ENCODE data around the gene COX6A1.

Gene COX6A1

DNA sequence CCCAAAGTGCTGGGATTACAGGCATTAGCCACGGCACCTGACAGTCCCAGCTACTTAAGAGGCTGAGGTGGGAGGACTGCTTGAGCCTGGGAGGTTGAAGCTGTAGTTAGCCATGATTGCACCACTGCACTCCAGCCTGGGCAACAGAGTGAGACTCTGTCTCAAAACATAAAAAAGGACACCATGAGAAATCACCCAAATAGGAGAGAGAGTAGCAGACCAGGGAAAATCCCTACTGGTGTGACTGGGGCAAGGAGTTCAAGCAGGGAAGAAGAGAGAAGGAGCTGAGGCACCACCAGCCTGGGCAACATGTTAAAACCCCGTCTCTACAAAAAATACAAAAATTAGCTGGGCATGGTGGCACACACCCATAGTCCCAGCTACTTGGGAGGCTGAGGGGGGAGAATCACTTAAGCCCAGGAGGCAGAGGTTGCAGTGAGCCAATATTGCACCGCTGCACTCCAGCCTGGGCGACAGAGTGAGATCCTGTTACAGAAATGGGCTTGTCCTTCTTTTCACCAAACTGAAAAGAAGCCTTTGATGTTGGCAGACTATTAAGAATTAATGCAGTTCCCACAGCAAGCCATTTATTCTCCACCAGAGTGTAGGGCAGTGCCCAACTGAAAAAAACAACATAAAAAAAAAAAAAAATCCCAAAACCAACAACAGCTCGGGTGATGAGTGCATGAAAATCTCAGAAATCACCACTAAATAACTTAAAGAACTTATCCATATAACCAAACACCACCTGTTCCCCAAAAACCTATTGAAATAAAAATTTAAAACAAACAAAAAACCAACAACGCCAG is 36.1 kb downstream of the COX6A1 start:
- Histone ChIP-seq H3F3A (ENCODE audit: control insufficient read depth, insufficient read depth) (peaks cover 10% of the 10 kb centered on the region; the same call in 1 of the 2 replicates), H3K36me3 (ENCODE audit: control insufficient read depth, low read length) (peaks cover 6% of the 10 kb centered on the region; the same call in 1 of the 2 replicates), H3K27ac (ENCODE audit: low read depth, low read length) (no peak overlapping the region), H3K4me3 (ENCODE audit: low read length) (no peak overlapping the region), H3K9me3 (ENCODE audit: control insufficient read depth, insufficient read depth, low read length) (no peaks in the 10 kb centered on the region), H3K27me3 (ENCODE audit: control insufficient read depth, low read length) (no peaks in the 10 kb centered on the region), H4K20me1 (ENCODE audit: control insufficient read depth, insufficient read depth, low read depth, low read length) (no peaks in the 10 kb centered on the region), H3K79me2 (ENCODE audit: control insufficient read depth, low read length) (peaks cover 60% of the 10 kb centered on the region), H3K4me2 (ENCODE audit: low read length) (no peak overlapping the region), H3K9me2 (replicated peaks; ENCODE audit: control insufficient read depth, low read length) (no peaks in the 10 kb centered on the region), H3K4me1 (ENCODE audit: control insufficient read depth, low read length) (peaks cover 53% of the 10 kb centered on the region)
- TF ChIP-seq, protein P1, sequence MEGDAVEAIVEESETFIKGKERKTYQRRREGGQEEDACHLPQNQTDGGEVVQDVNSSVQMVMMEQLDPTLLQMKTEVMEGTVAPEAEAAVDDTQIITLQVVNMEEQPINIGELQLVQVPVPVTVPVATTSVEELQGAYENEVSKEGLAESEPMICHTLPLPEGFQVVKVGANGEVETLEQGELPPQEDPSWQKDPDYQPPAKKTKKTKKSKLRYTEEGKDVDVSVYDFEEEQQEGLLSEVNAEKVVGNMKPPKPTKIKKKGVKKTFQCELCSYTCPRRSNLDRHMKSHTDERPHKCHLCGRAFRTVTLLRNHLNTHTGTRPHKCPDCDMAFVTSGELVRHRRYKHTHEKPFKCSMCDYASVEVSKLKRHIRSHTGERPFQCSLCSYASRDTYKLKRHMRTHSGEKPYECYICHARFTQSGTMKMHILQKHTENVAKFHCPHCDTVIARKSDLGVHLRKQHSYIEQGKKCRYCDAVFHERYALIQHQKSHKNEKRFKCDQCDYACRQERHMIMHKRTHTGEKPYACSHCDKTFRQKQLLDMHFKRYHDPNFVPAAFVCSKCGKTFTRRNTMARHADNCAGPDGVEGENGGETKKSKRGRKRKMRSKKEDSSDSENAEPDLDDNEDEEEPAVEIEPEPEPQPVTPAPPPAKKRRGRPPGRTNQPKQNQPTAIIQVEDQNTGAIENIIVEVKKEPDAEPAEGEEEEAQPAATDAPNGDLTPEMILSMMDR (IDR thresholded peaks at IDR 0.05; ENCODE audit: low read depth, low read length, poor library complexity, severe bottlenecking) = no peak
- TF ChIP-seq EZH2phosphoT487 (IDR thresholded peaks at IDR 0.05; ENCODE audit: borderline replicate concordance, low read length) = no peak

DNA sequence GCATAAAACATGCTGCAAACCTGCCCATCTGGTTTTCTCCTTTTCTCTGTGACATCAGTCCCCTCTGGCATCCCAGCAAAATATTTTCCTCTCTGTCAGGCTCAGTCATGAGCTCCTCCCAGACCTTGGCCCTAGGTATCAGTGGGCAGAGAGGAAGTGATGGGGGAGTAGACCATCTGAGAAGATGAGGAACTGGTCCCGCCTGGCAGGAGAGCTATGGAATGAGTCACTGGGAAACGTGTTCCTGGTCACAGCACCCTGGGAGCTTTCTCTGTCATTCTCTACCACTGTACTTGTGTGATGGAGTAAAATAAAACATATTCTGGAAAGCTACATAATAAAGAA is 36.7 kb downstream of the COX6A1 start:
- TF ChIP-seq, protein P1 (IDR thresholded peaks at IDR 0.05; ENCODE audit: low read depth, low read length, poor library complexity, severe bottlenecking) = no peak
- TF ChIP-seq EZH2phosphoT487 (IDR thresholded peaks at IDR 0.05; ENCODE audit: borderline replicate concordance, low read length) = no peak
- no peaks in the 10 kb centered on the region for H4K20me1 ChIP-seq (ENCODE audit: control insufficient read depth, insufficient read depth, low read depth, low read length)
- H3K4me3 ChIP-seq (ENCODE audit: low read length) = no peak overlapping the region
- peaks cover 13% of the 10 kb centered on the region for H3F3A ChIP-seq (ENCODE audit: control insufficient read depth, insufficient read depth)
- no peak overlapping the region for H3K27ac ChIP-seq (ENCODE audit: low read depth, low read length)
- H3K9me2 ChIP-seq (replicated peaks; ENCODE audit: control insufficient read depth, low read length) = no peaks in the 10 kb centered on the region
- H3K4me2 ChIP-seq (ENCODE audit: low read length) = no peak overlapping the region
- H3K9me3 ChIP-seq (ENCODE audit: control insufficient read depth, insufficient read depth, low read length) = no peaks in the 10 kb centered on the region
- H3K27me3 ChIP-seq (ENCODE audit: control insufficient read depth, low read length) = no peaks in the 10 kb centered on the region
- peaks cover 6% of the 10 kb centered on the region; the same call in 1 of the 2 replicates for H3K36me3 ChIP-seq (ENCODE audit: control insufficient read depth, low read length)
- peaks cover 53% of the 10 kb centered on the region for H3K4me1 ChIP-seq (ENCODE audit: control insufficient read depth, low read length)
- H3K79me2 ChIP-seq (ENCODE audit: control insufficient read depth, low read length) = peaks cover 55% of the 10 kb centered on the region

DNA sequence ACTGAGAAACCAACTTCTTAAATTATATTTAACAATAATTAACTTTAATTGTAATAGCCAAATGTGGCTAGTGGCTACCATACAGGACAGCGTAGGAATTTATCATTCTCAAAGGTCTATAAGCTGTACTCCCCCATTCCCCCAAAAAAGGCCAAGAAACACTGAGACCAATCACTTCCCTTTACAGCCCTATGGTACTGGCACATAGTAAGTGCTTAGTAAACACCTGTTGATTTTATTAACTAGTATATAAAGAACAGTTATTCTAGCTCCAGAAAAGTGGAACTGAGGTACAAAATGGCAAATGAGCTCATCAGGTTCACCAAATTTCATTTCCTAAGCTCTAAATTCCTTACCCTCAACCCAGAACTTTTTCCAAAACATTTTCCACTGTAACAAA is 37.7 kb downstream of the COX6A1 start:
- Histone ChIP-seq H3K4me3 (ENCODE audit: low read length) (no peak overlapping the region), H3K27ac (ENCODE audit: low read depth, low read length) (no peak overlapping the region), H3K27me3 (ENCODE audit: control insufficient read depth, low read length) (no peaks in the 10 kb centered on the region), H3K79me2 (ENCODE audit: control insufficient read depth, low read length) (peaks cover 45% of the 10 kb centered on the region), H3K4me2 (ENCODE audit: low read length) (peak overlapping the region; percentile 12; the same call in 1 of the 2 replicates), H3K9me2 (replicated peaks; ENCODE audit: control insufficient read depth, low read length) (no peaks in the 10 kb centered on the region), H3K36me3 (ENCODE audit: control insufficient read depth, low read length) (peaks cover 3% of the 10 kb centered on the region; the same call in 1 of the 2 replicates), H3K4me1 (ENCODE audit: control insufficient read depth, low read length) (peaks cover 48% of the 10 kb centered on the region), H3K9me3 (ENCODE audit: control insufficient read depth, insufficient read depth, low read length) (no peaks in the 10 kb centered on the region), H3F3A (ENCODE audit: control insufficient read depth, insufficient read depth) (peaks cover 14% of the 10 kb centered on the region), H4K20me1 (ENCODE audit: control insufficient read depth, insufficient read depth, low read depth, low read length) (no peaks in the 10 kb centered on the region)
- no peak for TF ChIP-seq EZH2phosphoT487 (IDR thresholded peaks at IDR 0.05; ENCODE audit: borderline replicate concordance, low read length)

DNA sequence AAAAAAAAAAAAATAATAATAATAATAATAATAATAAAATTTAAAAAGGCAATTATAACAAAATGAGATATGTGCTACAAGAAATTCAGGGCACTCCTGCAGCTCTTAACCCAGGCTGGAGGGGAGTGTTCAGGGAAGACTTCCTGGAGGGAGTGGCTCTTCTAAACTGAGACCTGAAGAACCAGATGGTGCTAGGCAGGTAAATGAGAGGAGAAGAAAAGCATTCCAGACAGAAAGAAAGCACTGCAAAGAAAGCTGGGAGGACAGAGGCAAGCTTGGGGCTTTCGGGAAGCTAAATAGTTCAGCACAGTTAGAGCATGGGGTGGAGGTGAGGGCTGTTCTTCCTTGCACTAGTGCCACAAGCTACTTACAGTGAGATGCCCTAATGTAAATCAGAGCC is 41.5 kb downstream of the COX6A1 start:
- Histone ChIP-seq H3K27ac (ENCODE audit: low read depth, low read length) (no peak overlapping the region), H3K4me3 (ENCODE audit: low read length) (no peak overlapping the region), H3F3A (ENCODE audit: control insufficient read depth, insufficient read depth) (peaks cover 3% of the 10 kb centered on the region), H3K4me1 (ENCODE audit: control insufficient read depth, low read length) (peaks cover 26% of the 10 kb centered on the region), H3K79me2 (ENCODE audit: control insufficient read depth, low read length) (peaks cover 12% of the 10 kb centered on the region), H3K36me3 (ENCODE audit: control insufficient read depth, low read length) (no peaks in the 10 kb centered on the region; the same call in 1 of the 2 replicates), H3K27me3 (ENCODE audit: control insufficient read depth, low read length) (no peaks in the 10 kb centered on the region), H3K9me3 (ENCODE audit: control insufficient read depth, insufficient read depth, low read length) (no peaks in the 10 kb centered on the region), H4K20me1 (ENCODE audit: control insufficient read depth, insufficient read depth, low read depth, low read length) (no peaks in the 10 kb centered on the region), H3K9me2 (replicated peaks; ENCODE audit: control insufficient read depth, low read length) (no peaks in the 10 kb centered on the region), H3K4me2 (ENCODE audit: low read length) (no peak overlapping the region)
- TF ChIP-seq, protein P1 (IDR thresholded peaks at IDR 0.05; ENCODE audit: low read depth, low read length, poor library complexity, severe bottlenecking) = no peak
- no peak for TF ChIP-seq EZH2phosphoT487 (IDR thresholded peaks at IDR 0.05; ENCODE audit: borderline replicate concordance, low read length)
